ENCODE data around the gene PDAP1. TPM values are rescaled to one million over a fixed set of nuclear protein-coding genes. Genes with fewer than 3 reads are reported as not detected.

The PDAP1 gene
- polyA plus RNA-seq, 2 of the 4 experiments (the other 2 are of a cell fraction), result 81.8 to 347 TPM

DNA sequence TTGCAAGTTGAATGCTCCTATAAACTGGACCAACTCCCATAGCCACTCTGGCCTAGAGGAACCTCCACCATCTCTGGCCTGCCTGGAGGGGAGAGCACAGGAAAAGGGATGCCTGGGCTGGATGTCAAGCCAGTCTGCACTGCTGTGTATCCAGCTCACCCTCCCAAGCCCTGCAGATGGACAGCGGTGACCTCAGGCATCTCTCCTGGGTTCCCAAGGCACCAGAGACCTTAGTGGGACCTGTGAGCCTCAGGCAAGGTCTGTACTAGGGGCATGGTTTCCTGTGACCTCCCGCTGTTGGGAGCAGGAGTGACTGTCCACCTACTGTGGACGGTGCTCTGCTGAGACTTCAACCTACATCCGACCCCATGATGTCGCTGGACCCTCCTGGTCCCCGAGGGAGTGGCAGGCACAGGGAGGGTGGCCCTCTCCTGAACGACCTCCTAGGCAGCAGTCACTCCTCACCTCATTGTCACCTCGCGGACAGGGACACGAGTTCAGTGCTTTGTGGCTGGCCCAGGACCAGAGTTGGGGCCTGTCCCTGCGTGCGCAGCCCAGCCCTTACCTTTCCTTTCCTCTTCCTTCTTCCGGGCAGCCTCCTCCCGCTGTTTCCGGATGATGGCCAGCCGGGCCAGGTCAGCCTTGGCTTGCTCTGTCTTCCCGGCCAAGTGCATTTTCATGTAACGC lies 11.0 kb downstream of the PDAP1 start:
- FAIRE-seq, result no peak

DNA sequence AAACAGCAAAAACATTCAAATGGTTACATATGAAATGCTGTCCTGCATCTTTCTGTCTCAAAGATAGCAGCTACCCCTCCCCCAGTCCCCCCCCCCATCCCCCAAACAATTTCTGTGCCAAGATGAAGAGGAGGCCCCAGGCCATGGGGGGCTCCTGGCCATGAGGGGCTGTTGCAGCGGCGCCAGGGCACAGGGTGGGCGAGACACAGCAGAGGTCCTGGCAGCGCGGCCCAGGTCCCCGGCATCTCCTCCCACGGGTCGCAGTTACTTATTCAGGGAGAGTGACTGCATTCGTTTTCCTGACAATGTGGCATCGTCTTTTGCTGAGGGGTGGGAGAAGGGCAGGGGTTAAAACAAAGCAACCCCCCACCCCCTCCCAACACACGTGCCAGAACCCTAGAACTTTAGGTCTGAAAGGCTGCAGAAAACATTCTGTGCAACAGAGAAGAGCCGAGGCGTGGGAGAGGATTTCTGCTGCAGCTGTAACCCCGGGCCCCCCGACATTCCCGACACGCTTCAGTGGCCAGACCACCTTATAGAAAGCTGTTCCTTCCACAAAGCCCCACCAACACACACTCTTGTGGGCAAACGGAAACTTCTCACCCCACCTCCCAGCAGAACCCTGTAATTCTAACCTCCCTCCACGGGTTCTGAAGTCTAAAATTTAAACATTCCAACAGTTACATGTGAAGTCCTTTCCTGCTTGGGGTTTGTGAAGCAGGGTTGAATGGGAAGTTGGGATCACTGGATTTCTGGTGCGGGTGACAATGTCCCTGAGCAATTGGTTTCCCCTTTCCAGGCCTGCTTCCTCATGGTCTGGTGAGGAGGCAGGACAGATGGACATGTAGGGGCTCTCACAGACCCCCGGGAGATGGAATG lies 11.7 kb downstream of the PDAP1 start:
- no peak for FAIRE-seq
- H3K4me1 ChIP-seq, result no peaks in the 10 kb centered on the region
- DNase-seq (ENCODE audit: low read depth in 1 of 2, low spot score in 1 of 2), result no peak
- TF ChIP-seq CBX8 (IDR thresholded peaks at IDR 0.05), result no peak
- WGBS (ENCODE audit: missing lambda C conversion rate), result 85% methylated on average over 21 of the region's 21 CpGs
- ChIA-PET CTCF (interaction anchor here (0.7 to 1.4 kb wide), 3 partner anchors 9 to 11 kb away, joined by 3 to 4 read pairs (median 3); partner anchors contain the start of gene PDAP1), POLR2A (interaction anchor here (0.6 kb wide), 1 partner anchor 91 kb away, joined by 3 read pairs; no protein-coding TSS in a partner anchor)
- H3K9me3 ChIP-seq, result no peaks in the 10 kb centered on the region
- no peak overlapping the region for H3K27ac ChIP-seq
- no peak overlapping the region for H3K4me2 ChIP-seq
- ATAC-seq, result no peak
- H3K4me3 ChIP-seq, result no peak overlapping the region

More for the DNA sequence above, 11.0 kb downstream of the PDAP1 start:
- ChIA-PET POLR2A (no interaction called here), CTCF (interaction anchor here (1.7 to 4.8 kb wide), 2 partner anchors 11 to 17 kb away, joined by 6 to 29 read pairs; partner anchors contain the start of genes BUD31 and PDAP1)
- Histone ChIP-seq H3K27ac (no peak overlapping the region), H3K4me3 (no peak overlapping the region), H3K4me2 (no peak overlapping the region), H3K9me3 (no peaks in the 10 kb centered on the region), H3K4me1 (no peaks in the 10 kb centered on the region)
- no peak for DNase-seq (ENCODE audit: low read depth in 1 of 2, low spot score in 1 of 2)
- ATAC-seq, result peak; percentile 7; a peak in 4 of 6 replicates
- TF ChIP-seq PBX3 (IDR thresholded peaks at IDR 0.05), result 0 out of 2 replicates have a peak, but pooled peaks have one; percentile 4
- no peak for TF ChIP-seq FOSB (CRISPR knock-in tag; IDR thresholded peaks at IDR 0.05)
- WGBS (ENCODE audit: missing lambda C conversion rate), result 89% methylated on average over 18 of the region's 18 CpGs

- FAIRE-seq, result no peak
- CTCF ChIA-PET, result interaction anchor here (1.1 to 1.4 kb wide), 2 partner anchors 10 to 12 kb away, joined by 3 to 4 read pairs; partner anchors contain the start of gene PDAP1
- POLR2A ChIA-PET, result interaction anchor here (0.6 kb wide), 1 partner anchor 91 kb away, joined by 3 read pairs; no protein-coding TSS in a partner anchor
These were observed 12.6 kb downstream of the PDAP1 start for GRCh38 chr7:99395616-99396327.

GRCh38 chr7:99394188-99394502 lies 14.3 kb downstream of the PDAP1 start:
- H3K4me1 ChIP-seq, result no peaks in the 10 kb centered on the region
- POLR2A ChIA-PET, result interaction anchor here (2.6 kb wide), 1 partner anchor 14 kb away, joined by 8 read pairs; the partner anchor contains the start of genes BUD31 and PDAP1
- no peak for TF ChIP-seq BCL3 (IDR thresholded peaks at IDR 0.05)
- TF ChIP-seq EHMT2 (IDR thresholded peaks at IDR 0.05; ENCODE audit: low read depth), result no peak
- no peak for TF ChIP-seq CEBPB (IDR thresholded peaks at IDR 0.05)
- no peak for TF ChIP-seq NR3C1 (IDR thresholded peaks at IDR 0.05)
- TF ChIP-seq, protein P1, sequence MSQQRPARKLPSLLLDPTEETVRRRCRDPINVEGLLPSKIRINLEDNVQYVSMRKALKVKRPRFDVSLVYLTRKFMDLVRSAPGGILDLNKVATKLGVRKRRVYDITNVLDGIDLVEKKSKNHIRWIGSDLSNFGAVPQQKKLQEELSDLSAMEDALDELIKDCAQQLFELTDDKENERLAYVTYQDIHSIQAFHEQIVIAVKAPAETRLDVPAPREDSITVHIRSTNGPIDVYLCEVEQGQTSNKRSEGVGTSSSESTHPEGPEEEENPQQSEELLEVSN (IDR thresholded peaks at IDR 0.05; ENCODE audit: borderline replicate concordance, low read depth), result no peak
- TF ChIP-seq RCOR1 (IDR thresholded peaks at IDR 0.05; ENCODE audit: low read depth, low read length), result no peak
- TF ChIP-seq HOXA7 (CRISPR knock-in tag; IDR thresholded peaks at IDR 0.05), result no peak
- TF ChIP-seq MAZ (IDR thresholded peaks at IDR 0.05; ENCODE audit: borderline replicate concordance, low read depth, low read length), result no peak
- no peak for TF ChIP-seq KDM5A (IDR thresholded peaks at IDR 0.05)
- TF ChIP-seq, protein P2, sequence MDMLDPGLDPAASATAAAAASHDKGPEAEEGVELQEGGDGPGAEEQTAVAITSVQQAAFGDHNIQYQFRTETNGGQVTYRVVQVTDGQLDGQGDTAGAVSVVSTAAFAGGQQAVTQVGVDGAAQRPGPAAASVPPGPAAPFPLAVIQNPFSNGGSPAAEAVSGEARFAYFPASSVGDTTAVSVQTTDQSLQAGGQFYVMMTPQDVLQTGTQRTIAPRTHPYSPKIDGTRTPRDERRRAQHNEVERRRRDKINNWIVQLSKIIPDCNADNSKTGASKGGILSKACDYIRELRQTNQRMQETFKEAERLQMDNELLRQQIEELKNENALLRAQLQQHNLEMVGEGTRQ (IDR thresholded peaks at IDR 0.05), result no peak
- no peak for TF ChIP-seq ZNF302 (CRISPR knock-in tag; IDR thresholded peaks at IDR 0.05)
- no peak for TF ChIP-seq CTCF (IDR thresholded peaks at IDR 0.05)
- TF ChIP-seq BHLHE40 (IDR thresholded peaks at IDR 0.05; ENCODE audit: low read depth, low read length), result no peak
- no peak for TF ChIP-seq CHD2 (IDR thresholded peaks at IDR 0.05; ENCODE audit: low read length, partially characterized antibody)
- TF ChIP-seq RNF2 (IDR thresholded peaks at IDR 0.05; ENCODE audit: borderline replicate concordance, low read depth), result no peak
- no peak for TF ChIP-seq CHD4 (IDR thresholded peaks at IDR 0.05; ENCODE audit: borderline replicate concordance)

More at GRCh38 chr7:99395616-99396327, 12.6 kb downstream of the PDAP1 start:
- 84% methylated on average over 13 of the region's 14 CpGs for WGBS (ENCODE audit: missing lambda C conversion rate)
- H3K27ac ChIP-seq, result no peak overlapping the region
- DNase-seq (ENCODE audit: low read depth in 1 of 2, low spot score in 1 of 2) (no peak), ATAC-seq (peak; percentile 36 to 44; a peak in 3 of 6 replicates)
- H3K4me3 ChIP-seq, result no peak overlapping the region
- TF ChIP-seq POLR2AphosphoS2 (conservative IDR thresholded peaks at IDR 0.05; ENCODE audit: low read length), result 0 out of 2 replicates have a peak, but pooled peaks have one; percentile 12
- TF ChIP-seq RAD21 (conservative IDR thresholded peaks at IDR 0.05 in 1 of 2, IDR thresholded peaks at IDR 0.05 in 1 of 2), result peak in 1 of 2 experiments; percentile 15; a peak in 1 of 5 replicates
- no peak for TF ChIP-seq MAFK (IDR thresholded peaks at IDR 0.05; ENCODE audit: partially characterized antibody)
- H3K4me2 ChIP-seq, result no peak overlapping the region
- H3K9me3 ChIP-seq, result no peaks in the 10 kb centered on the region
- no peaks in the 10 kb centered on the region for H3K4me1 ChIP-seq

More at GRCh38 chr7:99394188-99394502, 14.3 kb downstream of the PDAP1 start:
- FAIRE-seq, result no peak
- Histone ChIP-seq H3K4me2 (no peak overlapping the region), H3K27ac (no peak overlapping the region), H3K4me3 (no peak overlapping the region), H3K9me3 (no peaks in the 10 kb centered on the region)
- 80% methylated on average over 1 of the region's 4 CpGs for WGBS (ENCODE audit: missing lambda C conversion rate)
- CTCF ChIA-PET, result interaction anchor here (1.0 to 1.6 kb wide), 3 partner anchors 8 to 22 kb away, joined by 3 to 4 read pairs (median 3); no protein-coding TSS in a partner anchor
- no peak for DNase-seq (ENCODE audit: low read depth in 1 of 2, low spot score in 1 of 2)
- no peak for ATAC-seq
